ENCODE measurements around the gene FILIP1. TPM values are rescaled to one million over a fixed set of nuclear protein-coding genes. Genes with fewer than 3 reads are reported as not detected.
"Not testable (repeated sequence)": the region's sequence is repeated elsewhere in the genome, so short reads cannot be mapped to it uniquely, and the experiment has no call there.

The FILIP1 gene
- total RNA-seq, 1 experiment from 2014 or later: not detected

GRCh38 chr6:75441479-75441878, 52.1 kb downstream of the FILIP1 start:
- H3K9me2 ChIP-seq (replicated peaks; ENCODE audit: low read length); intact Hi-C loops (cut with micrococcal nuclease); CTCF ChIA-PET: not testable (repeated sequence)

GRCh38 chr6:75438442-75439116, 55.0 kb downstream of the FILIP1 start:
- Histone ChIP-seq H3K36me3 (ENCODE audit: low read depth, low read length) (no peaks in the 10 kb centered on the region), H3K27me3 (ENCODE audit: low read length) (no peaks in the 10 kb centered on the region), H3K9me2 (replicated peaks; ENCODE audit: low read length) (no peaks in the 10 kb centered on the region), H3K4me1 (ENCODE audit: insufficient read depth, low read length) (no peaks in the 10 kb centered on the region), H3K79me2 (ENCODE audit: low read length) (no peaks in the 10 kb centered on the region), H3K27ac (ENCODE audit: low read length) (no peak overlapping the region), H3K9me3 (ENCODE audit: low read length) (no peaks in the 10 kb centered on the region), H4K20me1 (ENCODE audit: low read length) (no peaks in the 10 kb centered on the region), H2AFZ (ENCODE audit: low read length) (no peak overlapping the region), H3F3A (ENCODE audit: low read length, unreplicated experiment) (no peaks in the 10 kb centered on the region), H3K4me3 (ENCODE audit: low read length) (no peak overlapping the region), H3K9ac (ENCODE audit: low read length) (no peak overlapping the region), H3K4me2 (ENCODE audit: low read length) (no peak overlapping the region)
- TF ChIP-seq EZH2 (IDR thresholded peaks at IDR 0.05; ENCODE audit: low read length, unreplicated experiment): no peak
- TF ChIP-seq CTCF (conservative IDR thresholded peaks at IDR 0.05; ENCODE audit: low read depth, low read length): no peak
- TF ChIP-seq EZH2phosphoT487 (IDR thresholded peaks at IDR 0.05; ENCODE audit: borderline replicate concordance, low read length): no peak
- no peak for DNase-seq
- ChIA-PET POLR2A (ENCODE audit: unreplicated experiment) (no interaction called here), CTCF (no interaction called here)
- no TSS peak for BruUV-seq (replicated peaks)
- no peak for ATAC-seq
- intact Hi-C loops (cut with micrococcal nuclease): no loop called here

More at GRCh38 chr6:75441479-75441878, 52.1 kb downstream of the FILIP1 start:
- H3K27me3 ChIP-seq (ENCODE audit: low read length); H3K27ac ChIP-seq (ENCODE audit: low read length); H2AFZ ChIP-seq (ENCODE audit: low read length); H4K20me1 ChIP-seq (ENCODE audit: low read length); ATAC-seq; DNase-seq; H3F3A ChIP-seq (ENCODE audit: low read length, unreplicated experiment); POLR2A ChIA-PET (ENCODE audit: unreplicated experiment); H3K4me1 ChIP-seq (ENCODE audit: insufficient read depth, low read length); H3K4me3 ChIP-seq (ENCODE audit: low read length); BruUV-seq (replicated peaks); H3K36me3 ChIP-seq (ENCODE audit: low read depth, low read length); H3K9ac ChIP-seq (ENCODE audit: low read length); H3K79me2 ChIP-seq (ENCODE audit: low read length); H3K4me2 ChIP-seq (ENCODE audit: low read length); H3K9me3 ChIP-seq (ENCODE audit: low read length): not testable (repeated sequence)

- H4K20me1 ChIP-seq (ENCODE audit: low read length): no peaks in the 10 kb centered on the region
- BruUV-seq (replicated peaks): no TSS peak
- no peak overlapping the region for H2AFZ ChIP-seq (ENCODE audit: low read length)
- ATAC-seq (no peak), DNase-seq (no peak)
- POLR2A ChIA-PET (ENCODE audit: unreplicated experiment): no interaction called here
- no peak overlapping the region for H3K9ac ChIP-seq (ENCODE audit: low read length)
- no peaks in the 10 kb centered on the region for H3K4me1 ChIP-seq (ENCODE audit: insufficient read depth, low read length)
- CTCF ChIA-PET: no interaction called here
- H3K9me2 ChIP-seq (replicated peaks; ENCODE audit: low read length): no peaks in the 10 kb centered on the region
- no peak overlapping the region for H3K27ac ChIP-seq (ENCODE audit: low read length)
- H3K9me3 ChIP-seq (ENCODE audit: low read length): no peaks in the 10 kb centered on the region
- H3K79me2 ChIP-seq (ENCODE audit: low read length): no peaks in the 10 kb centered on the region
- no peaks in the 10 kb centered on the region for H3K27me3 ChIP-seq (ENCODE audit: low read length)
- no peak for TF ChIP-seq EZH2 (IDR thresholded peaks at IDR 0.05; ENCODE audit: low read length, unreplicated experiment)
- H3F3A ChIP-seq (ENCODE audit: low read length, unreplicated experiment): no peaks in the 10 kb centered on the region
- H3K4me2 ChIP-seq (ENCODE audit: low read length): no peak overlapping the region
- H3K4me3 ChIP-seq (ENCODE audit: low read length): no peak overlapping the region
- intact Hi-C loops (cut with micrococcal nuclease): no loop called here
- no peaks in the 10 kb centered on the region for H3K36me3 ChIP-seq (ENCODE audit: low read depth, low read length)
Measured at GRCh38 chr6:75438013-75438431, 55.6 kb downstream of the FILIP1 start.

- ChIA-PET CTCF (no interaction called here), POLR2A (ENCODE audit: unreplicated experiment) (no interaction called here)
- DNase-seq: peak; percentile 17
- Histone ChIP-seq H2AFZ (ENCODE audit: low read length) (no peak overlapping the region), H3K4me2 (ENCODE audit: low read length) (no peak overlapping the region), H3K9me3 (ENCODE audit: low read length) (no peaks in the 10 kb centered on the region), H3K4me3 (ENCODE audit: low read length) (no peak overlapping the region), H3K79me2 (ENCODE audit: low read length) (no peaks in the 10 kb centered on the region), H3F3A (ENCODE audit: low read length, unreplicated experiment) (no peaks in the 10 kb centered on the region), H3K27me3 (ENCODE audit: low read length) (no peaks in the 10 kb centered on the region), H3K9me2 (replicated peaks; ENCODE audit: low read length) (no peaks in the 10 kb centered on the region), H3K9ac (ENCODE audit: low read length) (no peak overlapping the region), H4K20me1 (ENCODE audit: low read length) (no peaks in the 10 kb centered on the region), H3K36me3 (ENCODE audit: low read depth, low read length) (no peaks in the 10 kb centered on the region), H3K4me1 (ENCODE audit: insufficient read depth, low read length) (no peaks in the 10 kb centered on the region), H3K27ac (ENCODE audit: low read length) (no peak overlapping the region)
- BruUV-seq (replicated peaks): no TSS peak
- no peak for TF ChIP-seq EZH2 (IDR thresholded peaks at IDR 0.05; ENCODE audit: low read length, unreplicated experiment)
- no peak for TF ChIP-seq EZH2phosphoT487 (IDR thresholded peaks at IDR 0.05; ENCODE audit: borderline replicate concordance, low read length)
- no peak for TF ChIP-seq CTCF (conservative IDR thresholded peaks at IDR 0.05; ENCODE audit: low read depth, low read length)
- intact Hi-C loops (cut with micrococcal nuclease): no loop called here
- ATAC-seq: no peak
Measured at GRCh38 chr6:75437421-75437891, 56.1 kb downstream of the FILIP1 start.
